HEK293T (cell line): ENCODE data around the gene ASIC4.

Experiments
- BHLHE40 ChIP-seq: fragments of 450-650 bp; IDR thresholded peaks from 2 replicates; pipeline ENCODE4 v1.6.1; 2016; ENCODE audit warnings: mild to moderate bottlenecking, moderate library complexity, borderline replicate concordance
- ELF4 ChIP-seq: fragments of 450-650 bp; IDR thresholded peaks from 2 replicates; pipeline ENCODE4 v1.6.1; 2017; ENCODE audit warnings: antibody characterized with exemption
- FOXA1 ChIP-seq: fragments of 450-650 bp; IDR thresholded peaks from 2 replicates; pipeline ENCODE4 v1.6.1; 2016; ENCODE audit warnings: mild to moderate bottlenecking
- FOXM1 ChIP-seq: fragments of 450-650 bp; IDR thresholded peaks from 2 replicates; pipeline ENCODE4 v1.6.1; 2017; ENCODE audit warnings: mild to moderate bottlenecking, borderline replicate concordance
- HDGF ChIP-seq: fragments of 450-650 bp; IDR thresholded peaks from 2 replicates; pipeline ENCODE4 v1.6.1; 2017; ENCODE audit warnings: antibody characterized with exemption, borderline replicate concordance
- PKNOX1 ChIP-seq: fragments of 450-650 bp; IDR thresholded peaks from 2 replicates; pipeline ENCODE4 v1.6.1; 2016
- SUZ12 ChIP-seq: fragments of 450-650 bp; IDR thresholded peaks from 2 replicates; pipeline ENCODE4 v1.6.1; 2016; ENCODE audit warnings: mild to moderate bottlenecking
- TARDBP ChIP-seq: fragments of 450-650 bp; IDR thresholded peaks from 2 replicates; pipeline ENCODE4 v1.6.1; 2016
- ZNF384 ChIP-seq: fragments of 450-650 bp; IDR thresholded peaks from 2 replicates; pipeline ENCODE4 v1.6.1; 2016

GRCh38 chr2:219506153-219506801 is 8.0 kb upstream of the ASIC4 start:
- TF ChIP-seq SUZ12: no peak
- no peak for TF ChIP-seq BHLHE40
- no peak for TF ChIP-seq ZNF384
- no peak for TF ChIP-seq FOXM1
- no peak for TF ChIP-seq ELF4
- no peak for TF ChIP-seq FOXA1
- TF ChIP-seq HDGF: no peak
- TF ChIP-seq TARDBP: no peak
- no peak for TF ChIP-seq PKNOX1
